OCI-LY3 (cell line): ENCODE data around the gene IGFALS.

Source experiments
- EZH2phosphoT487 ChIP-seq: fragments of 200-600 bp; shearing (Covaris generic); IDR thresholded peaks from 2 replicates; pipeline ENCODE4 v1.6.1; 2018; ENCODE audit warnings: antibody characterized with exemption, mixed run types, low read depth
- TF ChIP-seq, protein P1 (sequence below): fragments of 200-600, 300-600 bp; sonication (generic); IDR thresholded peaks from 2 replicates; pipeline ENCODE4 v1.5.1; 2014; ENCODE audit warnings: antibody characterized with exemption, low read length, low read depth

DNA sequence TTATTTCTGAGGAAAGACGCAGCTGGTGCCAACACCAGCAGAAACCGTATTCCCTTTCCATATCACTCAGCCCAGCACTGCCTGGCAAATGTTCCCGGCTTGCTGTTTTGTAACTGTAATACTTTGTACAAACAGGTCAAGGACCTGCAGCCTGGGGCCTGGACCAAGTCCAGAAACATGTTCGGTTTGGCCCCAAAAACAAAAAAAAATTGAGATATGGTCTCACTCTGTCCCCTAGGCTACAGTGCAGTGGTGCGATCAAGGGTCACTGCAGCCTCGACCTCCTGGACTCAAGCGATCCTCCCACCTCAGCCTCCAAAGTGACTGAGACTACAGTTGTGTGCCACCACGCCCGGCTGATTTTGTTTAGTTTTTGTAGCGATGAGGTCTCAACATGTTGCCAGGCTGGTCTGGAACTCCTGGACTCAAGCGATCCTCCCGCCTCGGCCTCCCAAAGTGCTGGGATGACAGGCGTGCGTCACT lies 31.9 kb upstream of the IGFALS start:
- TF ChIP-seq, protein P1, sequence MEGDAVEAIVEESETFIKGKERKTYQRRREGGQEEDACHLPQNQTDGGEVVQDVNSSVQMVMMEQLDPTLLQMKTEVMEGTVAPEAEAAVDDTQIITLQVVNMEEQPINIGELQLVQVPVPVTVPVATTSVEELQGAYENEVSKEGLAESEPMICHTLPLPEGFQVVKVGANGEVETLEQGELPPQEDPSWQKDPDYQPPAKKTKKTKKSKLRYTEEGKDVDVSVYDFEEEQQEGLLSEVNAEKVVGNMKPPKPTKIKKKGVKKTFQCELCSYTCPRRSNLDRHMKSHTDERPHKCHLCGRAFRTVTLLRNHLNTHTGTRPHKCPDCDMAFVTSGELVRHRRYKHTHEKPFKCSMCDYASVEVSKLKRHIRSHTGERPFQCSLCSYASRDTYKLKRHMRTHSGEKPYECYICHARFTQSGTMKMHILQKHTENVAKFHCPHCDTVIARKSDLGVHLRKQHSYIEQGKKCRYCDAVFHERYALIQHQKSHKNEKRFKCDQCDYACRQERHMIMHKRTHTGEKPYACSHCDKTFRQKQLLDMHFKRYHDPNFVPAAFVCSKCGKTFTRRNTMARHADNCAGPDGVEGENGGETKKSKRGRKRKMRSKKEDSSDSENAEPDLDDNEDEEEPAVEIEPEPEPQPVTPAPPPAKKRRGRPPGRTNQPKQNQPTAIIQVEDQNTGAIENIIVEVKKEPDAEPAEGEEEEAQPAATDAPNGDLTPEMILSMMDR = no peak
- TF ChIP-seq EZH2phosphoT487 = no peak
